ENCODE results near the gene NTN5.
"Not testable (repeated sequence)": the region's sequence is repeated elsewhere in the genome, so short reads cannot be mapped to it uniquely, and the experiment has no call there.

The NTN5 gene

DNA sequence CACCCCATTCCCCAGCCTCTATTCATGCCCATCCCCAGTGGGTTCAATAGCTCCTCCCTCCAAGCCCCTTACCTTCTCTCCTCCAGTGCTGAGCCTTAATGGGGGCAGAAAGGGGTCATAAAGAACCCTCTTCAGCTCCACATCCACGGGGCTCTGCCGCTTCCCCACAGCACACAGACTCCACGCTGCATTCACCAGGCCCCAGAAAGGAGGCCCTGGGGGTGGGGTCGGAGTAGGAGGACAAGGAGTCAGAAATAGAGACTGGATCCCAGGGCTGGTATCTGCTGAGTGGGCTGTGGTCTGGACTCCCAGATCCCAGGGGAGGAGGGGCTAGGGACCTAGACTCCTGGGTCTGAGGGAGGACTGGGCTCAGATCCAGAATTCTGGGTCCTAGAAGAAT, 28.5 kb downstream of the NTN5 start:
- no peak for DNase-seq (ENCODE audit: low spot score)

DNA sequence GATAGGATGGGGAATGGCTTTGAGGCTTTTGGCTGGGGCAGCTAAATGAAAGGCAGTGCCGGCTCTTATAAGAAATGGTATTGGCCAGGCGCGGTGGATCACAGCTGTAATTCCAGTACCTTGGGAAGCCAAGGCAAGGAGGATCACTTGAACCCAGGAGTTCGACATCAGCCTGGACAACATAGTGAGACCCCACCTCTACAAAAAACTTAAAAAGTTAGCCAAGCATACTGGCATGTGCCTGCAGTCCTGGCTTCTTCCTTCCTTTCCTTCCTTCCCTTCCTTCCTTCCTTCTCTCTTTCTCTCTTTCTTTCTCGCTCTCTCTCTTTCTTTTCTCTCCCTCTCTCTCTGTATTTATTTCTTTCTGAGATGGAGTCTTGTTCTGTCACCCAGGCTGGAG, 30.0 kb downstream of the NTN5 start:
- no peak for DNase-seq (ENCODE audit: low spot score)

DNA sequence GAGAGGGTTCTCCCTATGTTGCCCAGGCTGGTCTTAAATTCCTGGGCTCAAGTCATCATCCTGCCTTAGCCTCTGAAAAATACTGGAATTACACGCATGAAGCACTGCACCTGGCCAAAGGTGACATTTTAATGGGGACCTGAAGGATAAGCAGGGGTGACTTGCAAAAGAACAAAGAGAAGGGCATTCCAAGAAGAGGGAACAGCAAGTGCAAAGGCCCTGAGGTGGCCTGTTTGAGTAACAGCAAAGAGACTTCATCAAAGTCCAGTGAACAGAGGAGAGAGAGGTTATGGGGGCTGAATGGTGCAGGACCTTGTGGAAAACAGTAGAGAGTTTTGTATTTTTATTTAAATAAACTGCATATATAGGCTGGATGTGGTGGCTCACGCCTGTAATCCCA, 31.0 kb downstream of the NTN5 start:
- DNase-seq (ENCODE audit: low spot score) = no peak

DNA sequence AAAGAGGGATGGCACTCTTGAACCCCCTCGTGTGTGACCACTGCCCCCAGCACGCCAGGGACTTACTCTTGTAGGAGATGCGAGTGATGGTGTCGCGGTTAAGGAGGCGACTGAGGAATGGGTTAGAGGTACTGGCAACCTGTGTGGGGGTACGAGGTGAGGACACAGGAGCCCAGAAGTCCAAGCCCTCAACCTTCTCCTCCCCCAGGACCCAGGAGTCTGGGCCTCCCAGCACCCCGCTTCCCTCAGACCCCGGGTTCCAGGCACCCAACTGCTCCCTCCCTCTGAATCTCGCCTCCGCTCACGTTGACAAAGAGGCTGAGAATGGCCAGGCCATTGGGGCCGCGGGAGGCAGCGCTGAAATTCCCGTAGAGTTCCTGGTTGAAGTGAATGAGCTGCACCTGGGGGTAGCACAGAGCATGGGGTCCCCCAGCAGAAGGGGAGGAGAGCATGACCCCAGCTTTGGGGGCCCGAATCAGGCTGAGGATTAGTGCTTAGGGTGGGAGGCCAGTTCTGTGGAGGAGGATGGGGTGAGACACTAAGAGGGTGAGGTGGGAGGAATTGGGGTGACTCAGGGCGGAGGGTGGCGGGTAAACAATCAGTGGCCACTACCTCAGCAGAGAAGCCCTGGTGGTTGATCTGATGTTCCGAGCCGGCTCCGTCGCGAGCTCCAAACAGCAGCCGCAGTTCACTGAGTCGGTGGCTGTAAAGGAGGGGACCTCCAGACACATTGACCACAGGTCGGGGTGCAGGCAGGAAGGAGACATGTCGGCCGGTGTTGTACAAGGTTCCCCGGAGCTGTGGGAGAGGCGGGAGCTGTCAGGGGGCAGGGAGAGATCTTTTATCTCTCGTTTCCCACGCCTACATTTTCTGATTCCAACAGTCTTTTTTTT, 33.1 kb downstream of the NTN5 start:
- DNase-seq (ENCODE audit: low spot score) = no peak

DNA sequence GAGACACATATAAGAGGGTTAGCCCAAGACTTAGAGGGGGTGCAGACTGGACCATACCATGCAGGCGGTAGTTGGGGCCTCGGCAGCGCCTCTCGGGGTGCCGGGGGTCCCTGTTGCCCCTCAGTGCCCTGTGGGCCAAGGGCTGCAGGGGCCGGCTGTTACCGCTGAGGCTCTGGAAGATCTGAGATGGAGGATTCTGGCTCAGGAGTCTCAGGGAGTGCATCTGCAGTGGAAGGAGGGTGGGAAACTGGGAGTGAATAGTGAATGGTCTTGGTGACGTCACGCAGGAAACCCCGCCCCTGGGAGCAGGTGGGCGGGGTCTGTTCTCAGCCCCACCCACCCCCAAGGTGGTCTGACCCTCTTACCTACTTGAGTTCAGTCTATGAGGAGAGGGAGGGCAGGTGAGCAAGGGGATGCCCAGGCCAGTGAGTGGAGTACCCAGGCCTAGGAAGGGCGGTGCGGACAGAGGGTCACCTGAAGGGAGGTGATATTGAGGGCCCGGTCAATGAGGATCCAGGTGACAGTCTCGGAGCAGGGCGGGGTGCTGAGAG, 33.9 kb downstream of the NTN5 start:
- no peak for DNase-seq (ENCODE audit: low spot score)

DNA sequence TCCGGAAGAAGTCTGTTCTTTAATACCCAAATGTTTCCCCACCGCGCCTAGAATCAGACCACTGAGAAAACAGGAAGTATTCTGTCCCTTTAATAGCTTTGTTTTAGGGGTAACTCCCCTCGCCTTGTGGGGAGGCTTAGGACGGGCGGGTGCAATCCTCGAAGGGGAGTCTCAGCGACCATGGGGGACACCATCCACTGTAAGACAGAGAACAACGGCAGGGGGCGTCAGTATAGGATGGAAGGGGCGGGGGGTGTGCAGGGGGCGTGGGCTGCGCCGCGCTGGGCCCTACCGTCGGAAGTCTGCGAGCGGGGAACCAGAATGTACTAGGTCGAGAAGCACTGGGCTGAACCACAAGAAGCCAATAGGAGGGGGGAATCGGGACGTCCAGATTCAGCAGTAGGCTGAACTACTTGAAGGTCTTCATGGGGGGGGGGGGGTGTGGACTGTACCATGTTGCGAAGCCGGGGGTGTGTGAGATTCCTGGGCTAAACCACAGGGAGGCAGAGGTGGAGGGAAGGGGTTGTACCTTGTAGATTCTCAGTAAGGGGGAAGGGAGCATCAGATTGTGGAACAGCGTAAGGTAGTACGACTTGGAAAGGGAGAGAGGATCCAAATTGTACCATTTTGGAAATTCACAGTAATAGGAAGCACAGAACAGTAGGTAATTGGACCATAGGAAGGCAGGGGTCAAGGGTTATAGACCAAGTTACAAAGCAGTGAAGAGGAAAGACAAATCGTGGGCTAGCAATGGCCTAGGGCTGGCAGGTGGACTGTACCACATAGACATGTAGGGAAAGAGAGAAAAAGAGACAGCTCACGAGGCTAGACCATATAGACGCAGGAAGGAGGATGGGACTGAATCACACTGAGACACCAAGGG, 34.6 kb downstream of the NTN5 start:
- DNase-seq (ENCODE audit: low spot score) = peak; percentile 93

DNA sequence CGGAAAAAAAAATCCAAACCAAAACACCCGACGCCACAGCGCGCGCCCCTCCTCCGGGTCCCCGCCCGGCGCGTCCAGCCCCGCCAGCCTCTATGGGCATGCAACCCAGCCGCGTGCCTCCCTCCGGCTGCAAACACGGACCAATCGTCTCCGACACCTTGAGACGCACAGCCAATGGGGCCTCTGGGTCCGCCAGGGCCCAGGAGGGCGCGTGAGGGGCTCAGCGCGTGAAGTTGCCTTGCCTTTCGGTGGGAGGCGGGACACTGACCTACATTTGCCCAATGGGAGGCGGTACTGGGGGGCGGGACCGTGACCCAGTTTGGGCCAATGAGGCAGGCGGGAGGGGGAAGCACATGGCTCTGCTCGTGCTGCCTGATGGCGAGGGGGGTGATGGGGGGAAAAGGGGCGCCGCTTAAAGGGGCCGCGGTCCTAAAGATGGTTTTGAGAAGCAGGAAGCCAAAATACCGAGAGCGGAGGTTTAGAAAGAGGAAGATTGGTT, 35.3 kb downstream of the NTN5 start:
- DNase-seq (ENCODE audit: low spot score) = peak; percentile 97

DNA sequence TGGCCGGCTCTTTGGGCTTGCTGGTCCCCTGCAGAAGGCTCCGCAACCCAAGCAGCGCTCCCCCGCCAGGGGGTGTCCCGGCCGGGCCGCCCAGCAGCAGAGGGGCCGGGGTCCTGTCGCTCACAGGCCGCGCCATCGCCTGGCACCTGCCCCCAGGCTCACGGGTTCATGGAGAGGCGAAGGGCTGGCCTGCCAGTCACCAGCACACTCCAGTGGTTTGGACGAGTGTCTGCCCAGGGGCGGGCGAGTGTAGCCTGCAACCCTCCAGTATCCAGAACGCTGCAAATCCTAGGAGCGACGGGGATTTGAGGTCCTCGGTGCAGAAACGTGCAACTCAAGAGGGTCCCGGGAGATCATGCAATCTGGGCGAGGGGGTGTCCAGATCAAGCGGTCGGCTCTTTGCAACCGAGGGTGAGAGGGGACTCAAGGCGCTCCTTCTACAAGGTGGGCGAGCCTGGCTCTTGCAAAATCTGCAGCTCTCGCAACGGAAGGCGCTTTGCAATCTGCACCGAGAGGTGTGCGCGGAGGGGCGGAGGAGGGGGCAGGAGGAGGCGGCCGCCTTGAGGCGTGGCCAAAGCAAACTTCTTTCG, 35.9 kb downstream of the NTN5 start, which contains the start of gene DBP:
DBP (minus strand) TSS at position 521 of the 590 bp plus-strand sequence; CDS start at position 136, 385 bp downstream.
- no peak for DNase-seq (ENCODE audit: low spot score)

DNA sequence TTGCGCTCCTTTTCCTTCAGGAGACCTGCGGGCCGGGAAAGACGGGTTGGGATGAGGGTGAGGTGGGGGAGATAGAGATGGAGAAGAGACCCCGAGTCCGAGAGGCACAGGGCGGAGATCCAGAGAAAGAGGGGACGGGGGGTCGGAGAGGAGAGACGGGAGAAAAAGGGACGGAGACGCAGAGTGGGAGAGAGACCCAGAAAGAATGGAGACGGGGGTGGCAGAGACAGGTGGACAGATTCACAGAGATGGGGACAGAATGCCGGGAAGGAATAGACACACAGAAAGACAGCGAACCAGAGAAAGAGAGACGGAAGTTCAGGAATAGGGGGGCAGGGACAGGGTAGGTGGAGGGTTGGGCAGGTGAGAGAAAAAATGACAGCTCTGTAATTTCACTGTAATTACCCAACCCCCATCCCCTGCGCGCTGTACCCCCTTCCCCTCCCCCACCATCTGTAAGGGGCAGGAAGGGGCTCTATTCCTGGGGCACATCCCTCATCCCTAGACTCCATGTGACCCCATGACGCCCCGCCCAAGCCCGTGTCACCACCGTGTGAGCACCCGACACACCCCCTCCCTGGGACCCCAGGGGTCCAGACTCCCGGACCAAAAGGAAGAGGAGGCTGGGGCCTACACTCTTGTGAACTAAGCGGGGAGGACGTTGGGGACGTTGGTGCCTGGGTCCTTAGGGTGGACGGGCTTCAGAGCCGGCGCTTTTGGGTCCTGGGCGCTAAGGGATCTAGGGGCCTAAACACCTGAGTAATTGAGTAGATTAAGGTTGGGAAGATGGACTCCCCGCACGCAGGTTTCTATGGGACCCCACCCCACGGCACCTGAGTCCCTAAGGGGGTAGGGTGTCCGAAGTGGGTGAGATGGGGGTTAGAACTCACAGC, 36.6 kb downstream of the NTN5 start:
- no peak for DNase-seq (ENCODE audit: low spot score)

DNA sequence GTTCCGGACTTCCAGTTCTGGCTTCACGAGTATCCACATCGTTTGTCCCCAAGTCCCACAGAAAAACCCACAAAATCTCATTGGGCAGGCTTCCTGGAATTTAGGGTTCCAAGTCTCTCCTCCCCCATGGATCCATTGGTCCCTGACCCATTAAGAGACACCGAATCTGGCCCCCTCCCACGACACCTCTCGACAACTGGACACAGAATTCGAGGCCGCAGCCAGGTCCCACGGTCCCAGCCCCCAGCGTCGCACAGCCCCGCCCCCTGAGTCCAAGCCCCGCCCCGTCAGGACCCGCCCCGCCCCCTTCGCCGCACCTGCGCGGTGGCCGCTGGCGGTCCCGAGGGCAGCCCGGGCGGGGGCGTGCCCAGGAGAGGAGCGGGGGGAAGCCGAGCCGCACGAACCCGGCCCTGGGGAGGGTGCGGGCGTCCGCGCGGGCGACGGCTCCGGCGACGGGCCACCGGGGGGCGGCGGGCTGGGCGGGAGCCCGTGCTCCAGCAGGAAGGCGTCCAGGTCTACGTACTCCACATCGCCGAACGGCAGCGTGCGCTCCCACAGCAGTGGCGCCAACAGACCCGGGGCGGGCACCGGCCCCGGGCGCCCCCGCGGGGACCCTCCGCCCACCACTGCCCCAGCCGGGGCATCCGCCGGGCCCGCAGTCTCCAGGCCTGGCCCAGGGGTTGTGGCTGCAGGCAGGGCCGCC, 37.4 kb downstream of the NTN5 start:
- peak; percentile 89 for DNase-seq (ENCODE audit: low spot score)

DNA sequence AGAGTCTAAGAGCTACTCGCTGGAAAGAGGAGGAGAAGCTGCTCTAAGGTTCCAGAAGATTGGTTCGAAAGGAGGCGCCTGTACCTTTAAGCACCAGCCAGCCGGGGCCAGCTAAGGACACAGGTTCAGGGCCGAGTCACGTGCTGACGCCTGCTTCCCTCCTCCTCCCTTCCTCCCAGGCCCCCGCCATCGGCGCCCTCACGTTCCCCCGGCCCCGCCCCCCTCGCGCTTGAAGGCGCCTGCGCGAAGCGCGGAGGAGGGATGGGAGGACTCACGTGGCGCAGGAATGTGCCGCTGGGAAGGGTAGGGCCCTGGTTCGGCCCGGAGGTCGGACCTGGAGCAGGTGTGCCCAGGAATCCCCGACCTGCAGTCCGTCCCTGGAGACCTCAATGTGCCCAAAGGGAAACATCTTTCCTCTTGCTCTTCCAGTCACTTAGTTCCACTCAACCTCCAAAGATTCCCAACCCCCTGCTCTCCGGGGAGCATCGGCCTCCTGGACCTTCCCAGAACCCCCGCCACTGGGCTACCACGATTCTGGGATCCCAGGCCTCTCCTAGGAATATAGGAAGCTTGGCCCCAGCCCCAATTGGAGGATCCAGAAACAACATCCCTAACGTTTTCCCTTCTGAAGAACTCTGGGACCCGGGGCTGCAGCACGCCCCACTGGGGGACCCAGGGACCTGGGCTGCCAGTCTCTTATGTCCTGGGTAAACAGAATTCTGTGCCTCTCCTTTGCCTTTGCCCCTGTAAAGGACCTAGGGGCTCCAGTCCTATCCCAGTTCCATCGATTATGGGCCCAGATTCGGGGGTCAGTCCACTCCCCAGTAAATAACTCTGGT, 38.2 kb downstream of the NTN5 start:
- DNase-seq (ENCODE audit: low spot score) = peak; percentile 95

DNA sequence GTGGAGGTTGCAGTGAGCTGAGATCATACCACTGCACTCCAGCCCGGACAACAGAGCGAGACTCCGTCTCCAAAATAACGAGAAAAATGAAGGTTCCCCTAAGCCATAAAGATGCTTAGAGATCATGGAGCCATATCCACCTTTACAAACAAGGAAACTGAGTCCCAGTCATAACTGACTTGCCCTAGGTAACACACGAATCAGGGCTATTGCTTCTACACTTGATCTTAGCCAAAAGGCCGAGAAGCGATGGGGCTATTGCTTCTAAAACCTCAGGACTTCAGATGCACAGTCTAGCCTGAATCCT, 38.8 kb downstream of the NTN5 start:
- DNase-seq (ENCODE audit: low spot score) = no peak

DNA sequence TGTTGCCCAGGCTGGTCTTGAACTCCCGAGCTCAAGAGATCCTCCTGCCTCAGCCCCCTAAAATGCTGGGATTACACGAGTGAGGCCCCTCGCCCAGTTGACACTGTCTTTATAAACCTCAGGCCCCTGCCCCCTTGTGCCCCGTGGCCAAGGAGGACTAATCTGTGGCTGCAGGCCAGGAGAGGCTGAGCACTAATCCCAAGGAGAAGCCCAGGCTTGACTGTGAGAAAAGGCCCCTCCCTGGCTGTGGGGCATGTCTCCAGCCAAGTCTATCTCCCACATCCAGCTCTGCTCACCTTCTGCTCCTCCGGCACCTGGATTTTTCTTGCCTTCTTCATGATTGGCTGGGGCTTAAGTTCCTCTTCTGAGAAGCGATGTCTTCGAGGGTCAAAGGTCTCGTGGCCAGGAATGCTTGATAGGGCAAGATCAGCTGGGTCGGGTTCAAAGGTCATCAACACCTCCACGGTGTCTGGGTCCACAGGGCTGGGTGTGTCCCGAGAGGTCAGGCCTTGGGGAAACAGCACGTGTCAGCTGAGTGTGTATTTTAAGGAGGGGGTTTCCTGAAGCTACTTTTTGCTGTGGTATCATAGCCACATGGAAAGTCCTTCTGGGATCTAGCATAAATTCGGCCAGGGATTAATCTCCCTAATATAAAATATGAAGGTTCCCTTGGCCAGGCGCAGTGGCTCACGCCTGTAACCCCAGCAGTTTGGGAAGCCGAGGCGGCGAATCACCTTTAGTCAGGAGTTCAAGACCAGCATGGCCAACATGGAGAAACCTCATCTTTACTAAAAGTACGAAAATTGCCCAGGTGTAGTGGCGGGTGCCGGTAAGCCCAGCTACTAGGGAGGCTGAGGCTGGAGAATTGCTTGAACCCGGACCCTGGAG, 39.4 kb downstream of the NTN5 start:
- DNase-seq (ENCODE audit: low spot score) = no peak

DNA sequence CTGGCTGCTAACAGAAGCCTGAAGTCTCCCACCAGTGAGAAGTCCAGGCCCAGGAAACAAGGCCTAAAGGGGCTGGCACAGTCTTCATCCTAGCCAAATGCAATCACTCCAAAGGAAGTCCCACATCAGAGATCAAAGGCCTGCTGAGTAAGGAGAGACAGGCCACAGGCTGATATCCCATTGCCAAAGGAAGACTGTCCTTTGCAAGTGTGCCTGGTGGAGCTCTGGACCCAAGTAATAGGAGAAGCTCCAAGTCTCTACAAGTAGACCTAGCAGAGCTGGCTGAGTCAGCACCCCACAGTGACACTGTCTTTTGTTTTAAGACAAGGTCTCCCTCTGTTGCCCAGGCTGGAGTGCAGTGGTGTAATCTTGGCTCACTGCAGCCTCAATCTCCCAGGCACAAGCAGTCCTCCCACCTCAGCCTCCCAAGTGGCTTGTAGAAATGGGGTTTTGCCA, 40.1 kb downstream of the NTN5 start:
- DNase-seq (ENCODE audit: low spot score) = no peak

DNA sequence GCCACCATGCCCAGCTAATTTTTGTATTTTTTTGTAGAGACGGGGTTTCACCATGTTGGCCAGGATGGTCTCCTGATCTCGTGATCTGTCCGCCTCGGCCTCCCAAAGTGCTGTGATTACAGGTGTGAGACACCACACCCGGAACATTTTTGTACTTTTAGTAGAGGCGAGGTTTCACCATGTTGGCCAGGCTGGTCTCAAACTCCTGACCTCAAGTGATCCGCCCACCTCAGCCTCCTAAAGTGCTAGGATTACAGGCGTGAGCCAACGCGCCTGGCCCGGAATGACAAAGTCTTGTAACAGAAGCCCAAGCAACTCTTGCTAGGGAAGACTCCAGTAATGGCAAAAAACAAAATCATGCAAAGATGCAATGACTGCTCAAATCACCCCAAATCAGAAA, 40.5 kb downstream of the NTN5 start:
- not testable (repeated sequence) for DNase-seq (ENCODE audit: low spot score)

DNA sequence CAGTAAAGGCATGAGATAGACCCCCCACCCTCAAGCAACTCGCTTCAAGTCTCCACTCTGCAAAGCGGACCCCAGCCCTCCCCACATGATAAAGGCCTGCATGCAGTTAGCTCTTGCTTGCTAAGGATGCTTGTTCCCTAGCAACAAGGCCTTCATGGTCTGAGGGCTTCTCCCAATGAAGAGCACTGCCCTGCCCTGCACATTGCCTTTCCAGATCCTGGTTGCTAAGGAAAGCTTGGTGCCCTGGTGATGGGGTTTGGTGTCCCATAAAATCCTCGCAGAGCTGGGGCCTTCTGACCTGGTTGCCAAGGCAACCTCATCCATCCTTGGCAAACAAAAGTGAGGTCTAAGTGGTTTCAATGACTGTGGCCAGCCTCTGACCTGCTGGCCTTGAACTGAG, 41.6 kb downstream of the NTN5 start:
- DNase-seq (ENCODE audit: low spot score) = no peak

DNA sequence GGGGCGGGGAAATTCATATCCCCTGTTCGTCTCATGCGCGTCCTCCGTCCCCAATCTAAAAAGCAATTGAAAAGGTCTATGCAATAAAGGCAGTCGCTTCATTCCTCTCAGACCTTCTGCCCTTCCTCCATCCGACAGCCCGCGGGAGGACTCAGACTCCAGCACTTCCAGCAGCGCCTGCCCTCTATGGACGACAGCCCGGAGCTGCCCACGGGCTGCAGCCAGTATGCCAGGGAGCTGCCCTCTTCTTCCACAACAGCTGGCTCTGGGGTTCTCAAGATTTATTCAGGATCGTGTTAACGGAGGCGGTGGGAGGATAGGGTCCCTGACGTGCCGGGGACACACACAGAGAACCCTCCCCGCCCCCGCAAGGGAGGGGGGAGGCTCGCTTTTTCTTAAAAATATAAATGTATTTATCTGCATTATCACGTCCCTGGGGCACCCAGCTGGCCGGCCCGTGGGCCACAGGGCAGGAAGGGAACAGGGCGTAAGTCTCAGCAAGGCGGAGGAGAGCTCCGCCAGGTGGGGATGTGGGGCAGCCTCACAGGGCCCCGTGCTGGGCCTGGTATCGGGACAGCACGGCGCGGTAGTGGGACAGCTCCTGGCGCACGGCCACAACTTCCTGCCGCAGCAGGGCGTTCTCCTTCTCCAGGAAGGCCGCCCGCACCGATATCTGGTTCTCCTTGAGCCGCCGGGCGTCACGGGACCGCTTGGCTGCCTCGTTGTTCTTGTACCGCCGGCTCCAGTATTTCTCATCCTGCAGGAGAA, 42.3 kb downstream of the NTN5 start:
- no peak for DNase-seq (ENCODE audit: low spot score)
